Breast epithelium (tissue), 4 donors: ENCODE measurements around the gene KIAA1549. TPM values are rescaled to one million over a fixed set of nuclear protein-coding genes. Genes with fewer than 3 reads are reported as not detected.

ENCODE experiments used
- DNase-seq, 2 donors: peaks; one replicate each; pipeline ENCODE4 v3.0.0-alpha.2; 2019; ENCODE audit warnings: low spot score in 2 of 2
- H3K27ac ChIP-seq, 2 donors: fragments of 200-600 bp; sonication (generic) in 1 of 2; one replicate each; pipeline ENCODE4 v1.5.1; 2016 to 2019; ENCODE audit warnings: mild to moderate bottlenecking in 1 of 2
- H3K27me3 ChIP-seq, 2 donors: fragments of 200-600 bp; sonication (generic) in 1 of 2; one replicate each; pipeline versions ENCODE4 v1.5.1 to v1.6.0; 2017 to 2019; ENCODE audit warnings: control low read depth in 1 of 2, mild to moderate bottlenecking in 1 of 2
- H3K36me3 ChIP-seq: fragments of 200-600 bp; one replicate; pipeline ENCODE4 v1.5.1; 2019
- H3K4me1 ChIP-seq, 2 donors: fragments of 200-600 bp; sonication (generic); one replicate each; pipeline ENCODE4 v1.5.1; 2016 to 2019; ENCODE audit warnings: control low read depth in 1 of 2
- H3K4me3 ChIP-seq, 3 donors: fragments of 200-600 bp; sonication (generic); 1 replicate in 2 of 3; 2 replicates in 1 of 3; pipeline ENCODE4 v1.5.1; 2016 to 2019; ENCODE audit warnings: mild to moderate bottlenecking in 3 of 3, moderate library complexity in 2 of 3
- H3K9me3 ChIP-seq, 2 donors: fragments of 200-600 bp; sonication (generic) in 1 of 2; one replicate each; pipeline ENCODE4 v1.5.1; 2016 to 2019; ENCODE audit warnings: control low read depth in 1 of 2
- POLR2A ChIP-seq: fragments of 450-650 bp; IDR thresholded peaks from one replicate; pipeline ENCODE4 v1.6.1; 2016; ENCODE audit warnings: antibody characterized with exemption, mild to moderate bottlenecking, moderate library complexity
- POLR2AphosphoS5 ChIP-seq, 3 donors: sonication (generic); formaldehyde crosslinking; IDR thresholded peaks; one replicate each; pipeline ENCODE4 v1.6.1; 2017; ENCODE audit warnings: antibody characterized with exemption in 3 of 3
- intact Hi-C: fragments of 100-400 bp; cut with DNase I; formaldehyde crosslinking; loops from one replicate; pipeline ENCODE4 v1.15.1; 2023; ENCODE audit warnings: low total_unique reads
- total RNA-seq, 3 donors: library from RNA; depleted of rRNA; stranded (reverse); fragments of >200 nt; gene quantifications; one replicate each; pipeline ENCODE4 v1.1.0, GENCODE V29; 2016
- TF ChIP-seq, protein P1 (sequence below), 3 donors: fragments of 450-650 bp; IDR thresholded peaks; one replicate each; pipeline ENCODE4 v1.5.1; 2016 to 2017; ENCODE audit warnings: antibody characterized with exemption in 3 of 3, mild to moderate bottlenecking in 3 of 3, moderate library complexity in 3 of 3

KIAA1549 gene
- total RNA-seq, 3 donors from 2014 or later: 1.8 to 3.9 (median 2.8) TPM

DNA sequence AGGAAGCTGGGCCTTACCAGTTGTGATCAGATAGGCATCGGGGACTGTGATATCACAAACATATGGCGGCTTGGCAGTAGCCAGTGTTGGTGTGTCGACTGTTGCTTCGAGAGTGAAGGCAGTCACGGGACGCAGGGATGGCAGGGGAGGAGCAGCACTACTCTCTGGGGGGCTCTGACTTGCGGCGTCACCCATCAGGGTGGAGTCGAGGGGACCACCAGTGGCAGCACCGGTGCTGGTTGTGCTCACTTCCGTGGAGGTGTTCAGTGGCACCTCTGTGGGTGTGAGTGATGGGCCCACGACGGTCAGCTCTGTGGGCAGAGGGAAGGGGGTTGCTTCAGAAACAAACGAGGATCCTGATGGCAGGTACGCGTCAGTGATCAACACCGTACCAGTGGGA is 64.5 kb downstream of the KIAA1549 start:
- no peak overlapping the region for H3K27ac ChIP-seq
- no peaks in the 10 kb centered on the region for H3K9me3 ChIP-seq
- H3K36me3 ChIP-seq: no peaks in the 10 kb centered on the region
- H3K4me1 ChIP-seq: no peaks in the 10 kb centered on the region
- no peak for DNase-seq
- TF ChIP-seq POLR2A (no peak), POLR2AphosphoS5 (IDR thresholded peaks at IDR 0.05) (no peak)
- TF ChIP-seq, protein P1, sequence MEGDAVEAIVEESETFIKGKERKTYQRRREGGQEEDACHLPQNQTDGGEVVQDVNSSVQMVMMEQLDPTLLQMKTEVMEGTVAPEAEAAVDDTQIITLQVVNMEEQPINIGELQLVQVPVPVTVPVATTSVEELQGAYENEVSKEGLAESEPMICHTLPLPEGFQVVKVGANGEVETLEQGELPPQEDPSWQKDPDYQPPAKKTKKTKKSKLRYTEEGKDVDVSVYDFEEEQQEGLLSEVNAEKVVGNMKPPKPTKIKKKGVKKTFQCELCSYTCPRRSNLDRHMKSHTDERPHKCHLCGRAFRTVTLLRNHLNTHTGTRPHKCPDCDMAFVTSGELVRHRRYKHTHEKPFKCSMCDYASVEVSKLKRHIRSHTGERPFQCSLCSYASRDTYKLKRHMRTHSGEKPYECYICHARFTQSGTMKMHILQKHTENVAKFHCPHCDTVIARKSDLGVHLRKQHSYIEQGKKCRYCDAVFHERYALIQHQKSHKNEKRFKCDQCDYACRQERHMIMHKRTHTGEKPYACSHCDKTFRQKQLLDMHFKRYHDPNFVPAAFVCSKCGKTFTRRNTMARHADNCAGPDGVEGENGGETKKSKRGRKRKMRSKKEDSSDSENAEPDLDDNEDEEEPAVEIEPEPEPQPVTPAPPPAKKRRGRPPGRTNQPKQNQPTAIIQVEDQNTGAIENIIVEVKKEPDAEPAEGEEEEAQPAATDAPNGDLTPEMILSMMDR (IDR thresholded peaks at IDR 0.05): no peak
- no peak overlapping the region for H3K4me3 ChIP-seq
- no peaks in the 10 kb centered on the region for H3K27me3 ChIP-seq
- intact Hi-C loops: no loop called here

DNA sequence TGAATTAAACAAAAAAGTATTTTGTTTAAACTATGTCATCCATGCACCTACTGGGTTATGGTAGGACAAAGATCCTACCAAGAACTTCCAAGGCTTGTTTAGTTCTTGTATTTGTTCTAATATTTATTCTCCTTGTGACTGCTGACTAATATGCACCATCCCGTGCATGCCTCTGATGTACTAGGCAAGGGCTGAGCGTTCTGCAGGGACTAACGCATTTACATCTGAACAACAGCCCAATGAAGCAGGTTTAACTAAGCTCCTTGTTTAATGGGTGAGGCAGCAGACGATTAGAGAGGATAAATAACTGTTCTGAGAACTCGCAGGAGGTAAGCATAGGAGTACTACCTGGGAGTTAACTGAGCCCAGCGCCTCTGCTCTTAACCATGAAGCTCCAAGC is 64.9 kb downstream of the KIAA1549 start:
- H3K27me3 ChIP-seq: no peaks in the 10 kb centered on the region
- H3K36me3 ChIP-seq: no peaks in the 10 kb centered on the region
- intact Hi-C loops: no loop called here
- no peak for DNase-seq
- no peaks in the 10 kb centered on the region for H3K4me1 ChIP-seq
- H3K9me3 ChIP-seq: no peaks in the 10 kb centered on the region
- no peak overlapping the region for H3K4me3 ChIP-seq
- TF ChIP-seq, protein P1 (IDR thresholded peaks at IDR 0.05): no peak
- no peak for TF ChIP-seq POLR2AphosphoS5 (IDR thresholded peaks at IDR 0.05)
- TF ChIP-seq POLR2A: no peak
- no peak overlapping the region for H3K27ac ChIP-seq

DNA sequence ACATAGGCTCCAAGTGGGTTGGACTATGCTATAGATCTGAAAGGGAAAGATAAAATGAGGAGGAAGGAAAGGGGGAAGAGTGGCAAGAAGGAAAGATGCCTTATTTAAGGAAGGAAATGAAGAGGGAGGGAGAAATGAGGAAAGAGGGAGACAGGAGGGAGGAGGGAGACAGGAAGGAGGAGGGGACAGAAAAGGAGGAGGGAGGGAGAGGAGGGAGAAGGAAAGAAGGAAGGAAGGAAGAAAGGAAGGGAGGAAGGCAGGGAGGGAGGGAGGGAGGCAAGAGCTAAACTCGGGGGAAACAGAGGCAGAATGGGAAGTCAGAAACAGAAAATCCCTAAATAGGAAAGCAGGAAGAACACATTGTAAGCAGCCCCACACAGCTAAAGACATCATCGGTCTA is 67.4 kb downstream of the KIAA1549 start:
- Histone ChIP-seq H3K27ac (no peak overlapping the region), H3K4me3 (no peak overlapping the region), H3K9me3 (no peaks in the 10 kb centered on the region), H3K36me3 (no peaks in the 10 kb centered on the region), H3K4me1 (no peaks in the 10 kb centered on the region), H3K27me3 (no peaks in the 10 kb centered on the region)
- no peak for DNase-seq
- TF ChIP-seq POLR2A (no peak), POLR2AphosphoS5 (IDR thresholded peaks at IDR 0.05) (no peak)
- TF ChIP-seq, protein P1 (IDR thresholded peaks at IDR 0.05): no peak
- intact Hi-C loops: no loop called here

DNA sequence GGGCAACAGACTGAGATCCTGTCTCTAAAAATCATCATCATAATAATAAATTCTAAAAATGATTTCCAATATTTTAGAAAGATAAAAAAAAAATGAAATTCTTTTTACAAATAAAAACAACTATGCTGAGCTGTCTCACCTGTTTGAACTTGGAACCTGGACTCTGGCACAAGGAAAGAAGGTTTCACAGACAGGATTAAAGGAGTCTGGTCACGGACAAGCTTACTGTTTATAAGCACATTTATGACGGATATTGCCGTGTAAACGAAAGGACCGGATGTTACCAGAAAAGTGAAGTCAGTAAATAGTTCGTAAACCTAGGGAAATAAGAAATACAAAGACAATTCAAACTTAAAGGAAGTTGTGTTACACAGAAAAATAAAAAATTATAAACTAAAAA is 70.2 kb downstream of the KIAA1549 start:
- intact Hi-C loops: no loop called here

DNA sequence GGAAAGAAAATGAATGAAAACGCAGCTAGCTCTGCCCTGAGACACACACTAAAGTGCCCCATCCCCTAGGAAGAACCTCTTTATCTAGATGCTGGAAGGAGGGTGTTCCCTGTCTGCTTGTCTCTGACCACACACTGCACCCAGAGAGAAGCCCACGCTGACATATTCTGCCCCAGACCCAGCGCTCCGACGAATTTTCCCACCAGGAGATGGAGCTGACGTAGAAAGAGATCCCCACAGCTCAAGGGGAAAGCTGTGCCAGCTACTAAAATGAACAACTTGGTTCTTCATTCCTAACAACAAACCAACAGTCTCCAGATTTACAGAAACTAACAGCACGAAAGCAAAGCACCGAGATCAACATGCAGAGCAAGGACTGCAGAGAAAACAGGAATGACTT is 73.3 kb downstream of the KIAA1549 start:
- Histone ChIP-seq H3K4me3 (no peak overlapping the region), H3K36me3 (no peaks in the 10 kb centered on the region), H3K9me3 (no peaks in the 10 kb centered on the region), H3K4me1 (no peaks in the 10 kb centered on the region), H3K27me3 (no peaks in the 10 kb centered on the region), H3K27ac (no peak overlapping the region)
- DNase-seq: no peak
- no peak for TF ChIP-seq POLR2AphosphoS5 (IDR thresholded peaks at IDR 0.05)
- TF ChIP-seq, protein P1 (IDR thresholded peaks at IDR 0.05): no peak
- no peak for TF ChIP-seq POLR2A
- intact Hi-C loops: no loop called here

More for the DNA sequence above, 70.2 kb downstream of the KIAA1549 start:
- DNase-seq: no peak
- H3K27me3 ChIP-seq: no peaks in the 10 kb centered on the region
- no peak overlapping the region for H3K27ac ChIP-seq
- no peak overlapping the region for H3K4me3 ChIP-seq
- TF ChIP-seq POLR2AphosphoS5 (IDR thresholded peaks at IDR 0.05) (no peak), POLR2A (no peak)
- TF ChIP-seq, protein P1 (IDR thresholded peaks at IDR 0.05): no peak
- H3K4me1 ChIP-seq: no peaks in the 10 kb centered on the region
- H3K9me3 ChIP-seq: no peaks in the 10 kb centered on the region
- H3K36me3 ChIP-seq: no peaks in the 10 kb centered on the region
